HepG2 (cell line): ENCODE measurements around the gene DNM1. TPM values are rescaled to one million over a fixed set of nuclear protein-coding genes. Genes with fewer than 3 reads are reported as not detected.

Experiments used
- ATAC-seq: fragments of 200-7000 bp; cut with Tn5 transposase; 3 replicates; pipeline ENCODE4 v1.9.1; 2020; ENCODE audit warnings: mild to moderate bottlenecking, moderate library complexity
- BruUV-seq: library from RNA; stranded (reverse); fragments of 400-500 nt; replicated peaks from 2 replicates; lab custom pipeline; 2021; lab: Mats Ljungman, UMichigan
- CTCF ChIA-PET: fragments of 300-600 bp; formaldehyde crosslinking; extraction: SDS; loops from one replicate; lab custom pipeline; 2021; ENCODE audit warnings: low total read pairs, inconsistent platforms, low intra/inter-chr PET ratio; lab: Yijun Ruan, JAX
- POLR2A ChIA-PET: fragments of 350-600 bp; sonication (Branson Sonifier 250); formaldehyde crosslinking; loops from one replicate; lab custom pipeline; 2020; ENCODE audit warnings: antibody characterized with exemption, inconsistent platforms; lab: Yijun Ruan, JAX
- DNase-seq: peaks from one replicate; pipeline ENCODE4 v3.0.0-alpha.2; 2015; ENCODE audit warnings: low spot score
- FAIRE-seq: peaks from 3 replicates; lab custom pipeline; 2011; peaks lifted over from hg19 to GRCh38; lab: Jason Lieb, UNC
- H2AFZ ChIP-seq: one replicate; pipeline ENCODE4 v1.6.1; 2011; ENCODE audit warnings: low read length, inconsistent platforms
- H3K27ac ChIP-seq: fragments of 300-600 bp; 3 replicates; pipeline ENCODE4 v1.8.0; 2011; ENCODE audit warnings: mixed run types, mild to moderate bottlenecking, mixed read lengths, low read length, inconsistent platforms; ENCODE audit not compliant: insufficient read depth; ENCODE audit errors: extremely low read length
- H3K27me3 ChIP-seq, 2 experiments: fragments of 200-600 bp in 1 of 2; 2 replicates in 1 of 2; 3 replicates in 1 of 2; pipeline versions ENCODE4 v1.6.0 to v1.8.0; 2011; ENCODE audit warnings: low read length in 2 of 2, mild to moderate bottlenecking in 2 of 2, moderate library complexity in 2 of 2, inconsistent platforms in 1 of 2; ENCODE audit not compliant: insufficient read depth in 2 of 2, control insufficient read depth in 1 of 2
- H3K36me3 ChIP-seq, 2 experiments: fragments of 200-600 bp in 1 of 2; replicated peaks in 1 of 2; 2 replicates in 1 of 2; 3 replicates in 1 of 2; pipeline versions ENCODE4 v1.5.1 to v1.8.0; 2011; ENCODE audit warnings: low read length in 2 of 2, inconsistent platforms in 1 of 2; ENCODE audit not compliant: insufficient read depth in 2 of 2, control insufficient read depth in 1 of 2
- H3K4me1 ChIP-seq: 2 replicates; pipeline ENCODE4 v1.5.1; 2012; ENCODE audit warnings: low read length, inconsistent platforms; ENCODE audit not compliant: insufficient read depth
- H3K4me2 ChIP-seq: 2 replicates; pipeline ENCODE4 v1.6.0; 2011; ENCODE audit warnings: low read depth, low read length, inconsistent platforms
- H3K4me3 ChIP-seq, 3 experiments: fragments of 200-600 bp in 1 of 3; sonication (generic), shearing (Covaris generic) in 1 of 3; replicated peaks in 1 of 3; 2 replicates each; pipeline ENCODE4 v1.5.1; 2011 to 2016; ENCODE audit warnings: low read length in 3 of 3, inconsistent platforms in 2 of 3, low read depth in 2 of 3, mild to moderate bottlenecking in 2 of 3, control low read depth in 1 of 3, mixed read lengths in 1 of 3; ENCODE audit not compliant: insufficient read depth in 1 of 3
- H3K79me2 ChIP-seq: one replicate; pipeline ENCODE4 v1.6.1; 2011; ENCODE audit warnings: low read length, inconsistent platforms; ENCODE audit not compliant: insufficient read depth
- H3K9ac ChIP-seq: 2 replicates; pipeline ENCODE4 v1.6.0; 2011; ENCODE audit warnings: mild to moderate bottlenecking, low read depth, low read length, inconsistent platforms; ENCODE audit not compliant: insufficient read depth
- H3K9me3 ChIP-seq: 2 replicates; pipeline ENCODE4 v1.5.1; 2012; ENCODE audit warnings: mild to moderate bottlenecking, low read length
- H4K20me1 ChIP-seq: 2 replicates; pipeline ENCODE4 v1.6.0; 2011; ENCODE audit warnings: inconsistent platforms, mild to moderate bottlenecking, low read length, moderate library complexity; ENCODE audit not compliant: insufficient read depth
- NFAT5 ChIP-seq: sonication (generic); formaldehyde crosslinking; IDR thresholded peaks from 2 replicates; pipeline ENCODE4 v1.4.0; 2020; ENCODE audit warnings: missing genetic modification reagents
- RCOR2 ChIP-seq: IDR thresholded peaks from 2 replicates; pipeline ENCODE4 v1.6.1; 2016; ENCODE audit warnings: missing biosample characterization, missing genetic modification reagents
- ZBTB46 ChIP-seq: sonication (generic); formaldehyde crosslinking; IDR thresholded peaks from 2 replicates; pipeline ENCODE4 v1.4.0; 2020; ENCODE audit warnings: mild to moderate bottlenecking, missing genetic modification reagents, borderline replicate concordance
- ZFYVE20 ChIP-seq: sonication (generic); formaldehyde crosslinking; IDR thresholded peaks from 2 replicates; pipeline ENCODE4 v1.8.0; 2023; ENCODE audit warnings: low read depth, mild to moderate bottlenecking, moderate library complexity, missing genetic modification reagents, borderline replicate concordance
- ZNF10 ChIP-seq: sonication (generic); formaldehyde crosslinking; IDR thresholded peaks from 2 replicates; pipeline ENCODE4 v1.4.0; 2020; ENCODE audit warnings: mild to moderate bottlenecking, low read depth, missing genetic modification reagents, borderline replicate concordance
- ZNF484 ChIP-seq: sonication (generic); formaldehyde crosslinking; IDR thresholded peaks from 2 replicates; pipeline ENCODE4 v1.5.1; 2020; ENCODE audit warnings: mild to moderate bottlenecking, low read depth, missing genetic modification reagents, borderline replicate concordance
- ZNF549 ChIP-seq: sonication (generic); formaldehyde crosslinking; IDR thresholded peaks from 2 replicates; pipeline ENCODE4 v1.5.0; 2020; ENCODE audit warnings: missing genetic modification reagents
- ZNF839 ChIP-seq: sonication (generic); formaldehyde crosslinking; IDR thresholded peaks from 2 replicates; pipeline ENCODE4 v1.4.0; 2020; ENCODE audit warnings: missing genetic modification reagents, mild to moderate bottlenecking, borderline replicate concordance
- WGBS: methylation state at CpG from one replicate; pipeline ENCODE4 v1.1.6; 2017; ENCODE audit warnings: low lambda C conversion rate; 5-methylcytosine and 5-hydroxymethylcytosine counted together
- in situ Hi-C: cut with HindIII; loops from 2 replicates; pipeline ENCODE4 v1.10.0; 2017; ENCODE audit warnings: low pct_unique_long_range_greater_than_20kb; ENCODE audit not compliant: extremely low pct_ligation_motif_present
- intact Hi-C: fragments of 100-400 bp; cut with micrococcal nuclease; formaldehyde crosslinking; loops from one replicate; pipeline ENCODE4 v1.10.0; 2022; ENCODE audit not compliant: unreplicated experiment
- polyA plus RNA-seq, 8 experiments: library from polyadenylated mRNA; depleted of rRNA in 3 of 8; stranded (reverse) in 7 of 8; unstranded in 1 of 8; fragments of >200 nt; fragmentation: Illumina TruSeq in 4 of 8; extraction: Trizol in 4 of 8; gene quantifications; 2 replicates each; pipeline versions ENCODE4 v1.2.1 to v1.2.3, GENCODE V29; 2011 to 2016; ENCODE audit warnings: low read depth in 4 of 8, missing spikeins in 1 of 8, mixed read lengths in 1 of 8; ENCODE audit not compliant: insufficient read depth in 1 of 8
- total RNA-seq, 5 experiments: library from RNA; depleted of rRNA; stranded (reverse); fragments of >200 nt; fragmentation: Illumina TruSeq; extraction: Trizol; gene quantifications; 2 replicates each; pipeline ENCODE4 v1.2.3, GENCODE V29; 2016; ENCODE audit warnings: low read depth in 1 of 5

The DNM1 gene
- total and polyA plus RNA-seq, 2 of the 13 experiments (the other 11 are each of a cell fraction or from before 2014, with no cell fraction given): 0.13 to 0.58 TPM

GRCh38 chr9:128286440-128286839, 83.3 kb downstream of the DNM1 start:
- TF ChIP-seq ZNF10: no peak
- TF ChIP-seq ZFYVE20: no peak
- TF ChIP-seq ZNF484 (CRISPR knock-in tag): no peak
- TF ChIP-seq, all 625 proteins: peak for 0
- no peaks in the 10 kb centered on the region for H3K9me3 ChIP-seq
- ChIA-PET CTCF (no interaction called here), POLR2A (no interaction called here)
- intact Hi-C loops: no loop called here
- no peak overlapping the region for H2AFZ ChIP-seq
- BruUV-seq: no TSS peak
- H3K4me2 ChIP-seq: no peak overlapping the region
- 93% methylated on average over 6 of the region's 6 CpGs for WGBS
- DNase-seq (no peak), ATAC-seq (no peak), FAIRE-seq (no peak)
- no peaks in the 10 kb centered on the region for H3K4me1 ChIP-seq
- no peak overlapping the region for H3K4me3 ChIP-seq
- no peaks in the 10 kb centered on the region for H4K20me1 ChIP-seq
- in situ Hi-C loops: no loop called here
- H3K36me3 ChIP-seq: peaks cover 5 to 17% of the 10 kb centered on the region in 2 experiments; a peak in 3 of 5 replicates
- no peak overlapping the region for H3K9ac ChIP-seq
- no peaks in the 10 kb centered on the region for H3K79me2 ChIP-seq
- no peaks in the 10 kb centered on the region for H3K27me3 ChIP-seq
- no peak overlapping the region for H3K27ac ChIP-seq

- no peaks in the 10 kb centered on the region for H4K20me1 ChIP-seq
- no peak overlapping the region for H3K4me3 ChIP-seq
- no peak for DNase-seq
- 85% methylated on average over 10 of the region's 11 CpGs for WGBS
- no peaks in the 10 kb centered on the region for H3K9me3 ChIP-seq
- no peak for TF ChIP-seq NFAT5 (CRISPR knock-in tag)
- TF ChIP-seq ZNF839 (CRISPR knock-in tag): no peak
- no peak for TF ChIP-seq RCOR2
- TF ChIP-seq ZNF549 (CRISPR knock-in tag): no peak
- TF ChIP-seq ZBTB46 (CRISPR knock-in tag): no peak
- TF ChIP-seq, all 625 proteins: peak for 0
- BruUV-seq: no TSS peak
- no peak overlapping the region for H3K9ac ChIP-seq
- H3K4me1 ChIP-seq: no peaks in the 10 kb centered on the region
- no peak overlapping the region for H3K27ac ChIP-seq
- ChIA-PET POLR2A (interaction anchor here (1.4 kb wide), 1 partner anchor 12 kb away, joined by 5 read pairs; the partner anchor contains the start of genes GOLGA2 and SWI5), CTCF (no interaction called here)
- peaks cover 5 to 17% of the 10 kb centered on the region in 2 experiments; a peak in 3 of 5 replicates for H3K36me3 ChIP-seq
- H3K27me3 ChIP-seq: no peaks in the 10 kb centered on the region; a peak in 1 of 5 replicates
- in situ Hi-C loops: no loop called here
- intact Hi-C loops: no loop called here
- FAIRE-seq (no peak), ATAC-seq (no peak; the same call in 2 of the 3 replicates)
- no peaks in the 10 kb centered on the region for H3K79me2 ChIP-seq
- no peak overlapping the region for H2AFZ ChIP-seq
- no peak overlapping the region for H3K4me2 ChIP-seq
Measured at GRCh38 chr9:128288273-128289004, 85.3 kb downstream of the DNM1 start.
